H1 (cell line): ENCODE data around the gene KEL. TPM values are rescaled to one million over a fixed set of nuclear protein-coding genes. Genes with fewer than 3 reads are reported as not detected.

ENCODE experiments used
- ASH2L ChIP-seq: fragments of 200-600, 300-600 bp; sonication (generic); IDR thresholded peaks from one replicate; pipeline ENCODE4 v1.7.1; 2017; ENCODE audit warnings: low read length
- KDM1A ChIP-seq: fragments of 200-600, 300-600 bp; sonication (generic); IDR thresholded peaks from 2 replicates; pipeline ENCODE4 v1.7.1; 2016; ENCODE audit warnings: mild to moderate bottlenecking, low read length, borderline replicate concordance
- KDM4A ChIP-seq: IDR thresholded peaks from one replicate; pipeline ENCODE4 v1.7.1; 2012; ENCODE audit warnings: low read depth, mild to moderate bottlenecking, moderate library complexity, low read length, inconsistent platforms; ENCODE audit not compliant: severe bottlenecking
- polyA plus RNA-seq, 7 experiments: library from polyadenylated mRNA; depleted of rRNA in 3 of 7; stranded (reverse) in 5 of 7; unstranded in 2 of 7; fragments of >200 nt in 5 of 7; fragments of 200-250 nt in 2 of 7; gene quantifications; 1 replicate in 5 of 7; 2 replicates in 1 of 7; 4 replicates in 1 of 7; pipeline versions ENCODE4 v1.2.1 to v1.2.3, GENCODE V29; 2011 to 2013; ENCODE audit warnings: missing spikeins in 2 of 7, mixed read lengths in 2 of 7
- total RNA-seq: library from RNA; stranded (reverse); fragmentation: NEBNext Ultra II Directional; extraction: Animal tissue kit (Norgen Biotek cat#: 25700); gene quantifications from 2 replicates; pipeline ENCODE4 v1.2.1, GENCODE V29; 2021

KEL gene
- total and polyA plus RNA-seq, 2 of the 8 experiments (the other 6 are each of a cell fraction or from before 2014, with no cell fraction given) = 1.8 to 1.9 TPM

DNA sequence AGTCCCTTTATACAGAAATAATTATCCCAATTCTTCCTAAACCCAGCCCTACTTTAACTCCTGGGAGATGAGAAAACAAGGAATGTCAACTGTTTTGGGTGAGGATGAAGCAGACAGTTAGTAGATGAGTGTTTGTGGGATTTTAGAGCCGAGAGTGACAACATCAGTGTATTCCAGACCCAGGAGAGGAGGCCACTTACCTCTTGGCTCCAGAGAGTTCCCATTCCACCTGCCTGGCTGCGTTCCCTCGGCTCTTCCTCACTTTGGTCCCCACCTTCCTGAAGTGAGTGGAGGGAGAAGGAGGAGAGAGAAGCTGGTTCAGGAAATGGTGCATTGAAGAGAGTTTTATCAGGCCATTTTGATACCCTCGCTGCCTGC lies 579 bp downstream of the KEL start (continued):
- TF ChIP-seq KDM4A (no peak), KDM1A (no peak), ASH2L (no peak)
